PC-3 (cell line): Measurements from ENCODE around the gene COL25A1. TPM values are rescaled to one million over a fixed set of nuclear protein-coding genes. Genes with fewer than 3 reads are reported as not detected.

Experiments
- ATAC-seq: fragments of 200-7000 bp; cut with Tn5 transposase; 2 replicates; pipeline ENCODE4 v1.9.1; 2020; ENCODE audit warnings: mild to moderate bottlenecking, moderate library complexity
- BruUV-seq: library from RNA; stranded (reverse); fragments of 400-500 nt; replicated peaks from 2 replicates; lab custom pipeline; 2021; lab: Mats Ljungman, UMichigan
- CTCF ChIA-PET: fragments of 300-600 bp; sonication (Branson Sonifier 250); formaldehyde crosslinking; loops from one replicate; lab custom pipeline; 2022; ENCODE audit warnings: antibody characterized with exemption; lab: Charles Lee
- POLR2A ChIA-PET: fragments of 300-600 bp; sonication (Branson Sonifier 250); formaldehyde crosslinking; loops from one replicate; lab custom pipeline; 2022; ENCODE audit warnings: antibody characterized with exemption; ENCODE audit not compliant: unreplicated experiment; lab: Charles Lee
- DNase-seq: peaks from one replicate; pipeline ENCODE4 v3.0.0-alpha.2; 2015
- H2AFZ ChIP-seq: fragments of 300-600 bp; sonication (generic); 2 replicates; pipeline ENCODE4 v1.6.0; 2016; ENCODE audit warnings: antibody characterized with exemption, low read length
- H3F3A ChIP-seq: fragments of 300-600 bp; sonication (generic); one replicate; pipeline ENCODE4 v1.6.0; 2017; ENCODE audit warnings: antibody characterized with exemption, low read length, control low read depth, mild to moderate bottlenecking; ENCODE audit not compliant: unreplicated experiment
- H3K27ac ChIP-seq: fragments of 300-600 bp; sonication (generic); 2 replicates; pipeline ENCODE4 v1.5.1; 2016; ENCODE audit warnings: mild to moderate bottlenecking, low read length
- H3K27me3 ChIP-seq: fragments of 300-600 bp; sonication (generic); 2 replicates; pipeline ENCODE4 v1.6.1; 2016; ENCODE audit warnings: low read length, mixed read lengths
- H3K36me3 ChIP-seq: fragments of 300-600 bp; sonication (generic); 2 replicates; pipeline ENCODE4 v1.6.1; 2016; ENCODE audit warnings: low read depth, mixed run types, low read length, mixed read lengths
- H3K4me1 ChIP-seq: fragments of 300-600 bp; sonication (generic); 2 replicates; pipeline ENCODE4 v1.5.1; 2016; ENCODE audit warnings: low read length; ENCODE audit not compliant: insufficient read depth
- H3K4me2 ChIP-seq: fragments of 300-600 bp; sonication (generic); 2 replicates; pipeline ENCODE4 v1.6.0; 2016; ENCODE audit warnings: low read length
- H3K4me3 ChIP-seq: fragments of 300-600 bp; sonication (generic); 2 replicates; pipeline ENCODE4 v1.5.1; 2016; ENCODE audit warnings: mild to moderate bottlenecking, low read length, mixed read lengths
- H3K79me2 ChIP-seq: fragments of 300-600 bp; sonication (generic); 2 replicates; pipeline ENCODE4 v1.6.1; 2017; ENCODE audit warnings: low read length, mixed read lengths
- H3K9ac ChIP-seq: fragments of 300-600 bp; sonication (generic); 2 replicates; pipeline ENCODE4 v1.6.0; 2016; ENCODE audit warnings: mild to moderate bottlenecking, low read length
- H3K9me2 ChIP-seq: fragments of 300-600 bp; sonication (generic); replicated peaks from 2 replicates; pipeline ENCODE4 v1.6.1; 2016; ENCODE audit warnings: mixed run types, low read length, mixed read lengths
- H3K9me3 ChIP-seq: fragments of 300-600 bp; sonication (generic); 2 replicates; pipeline ENCODE4 v1.6.1; 2016; ENCODE audit warnings: low read length, mixed read lengths
- H4K20me1 ChIP-seq: fragments of 300-600 bp; sonication (generic); 2 replicates; pipeline ENCODE4 v1.6.1; 2016; ENCODE audit warnings: low read length, mixed read lengths
- CTCF ChIP-seq: fragments of 300-600 bp; sonication (generic); conservative IDR thresholded peaks from 2 replicates; pipeline ENCODE4 v1.5.1; 2017; ENCODE audit warnings: antibody characterized with exemption, low read depth, mild to moderate bottlenecking, low read length
- EZH2 ChIP-seq: fragments of 300-600 bp; sonication (generic); IDR thresholded peaks from one replicate; pipeline ENCODE4 v1.6.1; 2017; ENCODE audit warnings: antibody characterized with exemption, mild to moderate bottlenecking, low read length; ENCODE audit not compliant: unreplicated experiment
- EZH2phosphoT487 ChIP-seq: fragments of 300-600 bp; sonication (generic); IDR thresholded peaks from 2 replicates; pipeline ENCODE4 v1.6.1; 2018; ENCODE audit warnings: mild to moderate bottlenecking, antibody characterized with exemption, low read length, borderline replicate concordance
- intact Hi-C: fragments of 100-400 bp; cut with micrococcal nuclease; formaldehyde crosslinking; loops from 2 replicates; pipeline ENCODE4 v1.9.0; 2023
- total RNA-seq: library from RNA; depleted of rRNA; stranded (reverse); fragments of >200 nt; gene quantifications from 2 replicates; pipeline ENCODE4 v1.2.3, GENCODE V29; 2014

The COL25A1 gene
- total RNA-seq, 1 experiment from 2014 or later: not detected

- POLR2A ChIA-PET: no interaction called here
These were observed 170.9 kb downstream of the COL25A1 start for GRCh38 chr4:109131559-109131958.

GRCh38 chr4:109128589-109128988 is 173.9 kb downstream of the COL25A1 start:
- Histone ChIP-seq H3K27ac (no peak overlapping the region), H3K4me3 (no peak overlapping the region), H3K79me2 (no peaks in the 10 kb centered on the region), H3K9me3 (no peaks in the 10 kb centered on the region), H3K36me3 (no peaks in the 10 kb centered on the region), H3K9me2 (no peaks in the 10 kb centered on the region), H3K27me3 (peaks cover 22% of the 10 kb centered on the region), H3F3A (no peaks in the 10 kb centered on the region), H2AFZ (no peak overlapping the region), H3K4me2 (no peak overlapping the region), H3K9ac (no peak overlapping the region), H4K20me1 (no peaks in the 10 kb centered on the region), H3K4me1 (no peaks in the 10 kb centered on the region)
- POLR2A ChIA-PET: no interaction called here
- ATAC-seq (no peak), DNase-seq (no peak)
- TF ChIP-seq CTCF: no peak
- TF ChIP-seq EZH2phosphoT487: no peak
- no peak for TF ChIP-seq EZH2
- BruUV-seq: no TSS peak
- intact Hi-C loops: no loop called here
- CTCF ChIA-PET: no interaction called here

More at GRCh38 chr4:109131559-109131958, 170.9 kb downstream of the COL25A1 start:
- Histone ChIP-seq H3K36me3 (no peaks in the 10 kb centered on the region), H3K4me2 (no peak overlapping the region), H3F3A (no peaks in the 10 kb centered on the region), H3K9ac (no peak overlapping the region), H3K27me3 (peaks cover 15% of the 10 kb centered on the region), H3K79me2 (no peaks in the 10 kb centered on the region), H3K9me3 (no peaks in the 10 kb centered on the region), H3K4me3 (no peak overlapping the region), H4K20me1 (no peaks in the 10 kb centered on the region), H3K4me1 (no peaks in the 10 kb centered on the region), H3K9me2 (no peaks in the 10 kb centered on the region), H3K27ac (no peak overlapping the region), H2AFZ (no peak overlapping the region)
- no peak for DNase-seq
- TF ChIP-seq EZH2: no peak
- no peak for TF ChIP-seq EZH2phosphoT487
- no peak for TF ChIP-seq CTCF
- intact Hi-C loops: no loop called here
- no peak for ATAC-seq
- CTCF ChIA-PET: no interaction called here
- no TSS peak for BruUV-seq

GRCh38 chr4:109127866-109128265 is 174.6 kb downstream of the COL25A1 start:
- no peak overlapping the region for H3K4me3 ChIP-seq
- CTCF ChIA-PET: no interaction called here
- H3K9me2 ChIP-seq: no peaks in the 10 kb centered on the region
- DNase-seq (no peak), ATAC-seq (no peak)
- no peak overlapping the region for H3K4me2 ChIP-seq
- H3K4me1 ChIP-seq: no peaks in the 10 kb centered on the region
- no peak overlapping the region for H3K9ac ChIP-seq
- no peaks in the 10 kb centered on the region for H3K79me2 ChIP-seq
- no peaks in the 10 kb centered on the region for H3K36me3 ChIP-seq
- no peaks in the 10 kb centered on the region for H3K9me3 ChIP-seq
- peaks cover 22% of the 10 kb centered on the region for H3K27me3 ChIP-seq
- no peaks in the 10 kb centered on the region for H4K20me1 ChIP-seq
- no TSS peak for BruUV-seq
- no peak for TF ChIP-seq CTCF
- no peak for TF ChIP-seq EZH2
- no peak for TF ChIP-seq EZH2phosphoT487
- intact Hi-C loops: no loop called here
- no peak overlapping the region for H2AFZ ChIP-seq
- no peaks in the 10 kb centered on the region for H3F3A ChIP-seq
- POLR2A ChIA-PET: no interaction called here
- no peak overlapping the region for H3K27ac ChIP-seq
